CD4-positive, alpha-beta T cell (primary cell): ENCODE measurements around the gene NMBR. TPM values are rescaled to one million over a fixed set of nuclear protein-coding genes. Genes with fewer than 3 reads are reported as not detected.

Experiments used
- ATAC-seq: fragments of 200-7000 bp; cut with Tn5 transposase; one replicate; pipeline ENCODE4 v1.10.0; 2022; ENCODE audit warnings: mild to moderate bottlenecking; ENCODE audit not compliant: poor library complexity
- CTCF ChIA-PET: fragments of 350-600 bp; sonication (Branson Sonifier 250); formaldehyde crosslinking; loops from one replicate; lab custom pipeline; 2021; ENCODE audit warnings: antibody characterized with exemption, inconsistent platforms; lab: Charles Lee
- POLR2A ChIA-PET: fragments of 350-600 bp; sonication (Branson Sonifier 250); formaldehyde crosslinking; loops from one replicate; lab custom pipeline; 2021; ENCODE audit warnings: antibody characterized with exemption, inconsistent platforms; lab: Charles Lee
- DNase-seq, 14 experiments: peaks; one replicate each; pipeline ENCODE4 v3.0.0-alpha.2; 2013 to 2020; ENCODE audit warnings: mixed read lengths in 2 of 14
- H3K27ac ChIP-seq, 2 donors: one replicate each; pipeline versions ENCODE4 v1.5.1 to v1.7.0; 2013; ENCODE audit warnings: low read length in 2 of 2, low read depth in 1 of 2, mild to moderate bottlenecking in 1 of 2
- H3K27me3 ChIP-seq, 2 experiments: 1 replicate in 1 of 2; 2 replicates in 1 of 2; pipeline versions ENCODE4 v1.6.1 to v1.7.0; 2013; ENCODE audit warnings: low read length in 2 of 2, control low read depth in 1 of 2, mild to moderate bottlenecking in 1 of 2, moderate library complexity in 1 of 2; ENCODE audit not compliant: insufficient read depth in 2 of 2, control insufficient read depth in 1 of 2
- H3K36me3 ChIP-seq: one replicate; pipeline ENCODE4 v1.6.1; 2013; ENCODE audit warnings: low read length, control low read depth; ENCODE audit not compliant: insufficient read depth
- H3K4me1 ChIP-seq: one replicate; pipeline ENCODE4 v1.6.1; 2013; ENCODE audit warnings: low read length, control low read depth; ENCODE audit not compliant: insufficient read depth
- H3K4me3 ChIP-seq: one replicate; pipeline ENCODE4 v1.5.1; 2013; ENCODE audit warnings: mild to moderate bottlenecking, low read length, moderate library complexity
- H3K9me3 ChIP-seq, 2 experiments: 1 replicate in 1 of 2; 2 replicates in 1 of 2; pipeline versions ENCODE4 v1.6.1 to v1.7.0; 2013; ENCODE audit warnings: low read length in 2 of 2, mild to moderate bottlenecking in 2 of 2, control low read depth in 1 of 2, moderate library complexity in 1 of 2; ENCODE audit not compliant: control insufficient read depth in 1 of 2, insufficient read depth in 1 of 2
- H3K27ac Mint-ChIP-seq: one replicate; pipeline ENCODE4 v1.8.0; 2020; ENCODE audit warnings: mixed read lengths
- H3K27me3 Mint-ChIP-seq: one replicate; pipeline ENCODE4 v1.8.0; 2021; ENCODE audit warnings: mixed read lengths
- H3K36me3 Mint-ChIP-seq: one replicate; pipeline ENCODE4 v1.8.0; 2021; ENCODE audit warnings: low read depth, mixed read lengths
- H3K4me1 Mint-ChIP-seq: one replicate; pipeline ENCODE4 v1.8.0; 2021; ENCODE audit warnings: low read depth, mixed read lengths
- H3K4me3 Mint-ChIP-seq: one replicate; pipeline ENCODE4 v1.8.0; 2020; ENCODE audit warnings: mild to moderate bottlenecking, mixed read lengths
- H3K9me3 Mint-ChIP-seq: one replicate; pipeline ENCODE4 v1.8.0; 2020; ENCODE audit warnings: mixed read lengths
- CTCF ChIP-seq: fragments of 200-600 bp; IDR thresholded peaks from one replicate; pipeline ENCODE4 v1.8.0; 2022; ENCODE audit warnings: antibody characterized with exemption, mild to moderate bottlenecking
- intact Hi-C, 2 experiments: fragments of 100-400 bp; cut with DNase I in 1 of 2; cut with micrococcal nuclease in 1 of 2; formaldehyde crosslinking; loops; one replicate each; pipeline versions ENCODE4 v1.15.1 to v1.9.0; 2023 to 2025; cut with DNase I, micrococcal nuclease
- total RNA-seq, 174 experiments: library from RNA in 2 of 174; stranded (reverse) in 2 of 174; gene quantifications; one replicate each; pipeline ENCODE4 v1.2.3 and lab custom pipeline; 2021 to 2026

The NMBR gene
- total RNA-seq, 2 experiments from 2014 or later: not detected

GRCh38 chr6:142185641-142186040 lies 38.7 kb upstream of the NMBR start:
- Mint-ChIP-seq H3K27ac (no peak overlapping the region), H3K4me1 (peaks cover 23% of the 10 kb centered on the region), H3K36me3 (peaks cover 54% of the 10 kb centered on the region), H3K9me3 (no peaks in the 10 kb centered on the region), H3K4me3 (no peak overlapping the region), H3K27me3 (no peaks in the 10 kb centered on the region)
- ChIA-PET CTCF (interaction anchor here (1.0 to 1.5 kb wide), 3 partner anchors 8 to 1241 kb away, joined by 3 to 4 read pairs (median 3); no protein-coding TSS in a partner anchor), POLR2A (no interaction called here)
- intact Hi-C loops: no loop called here
- ATAC-seq: no peak
- H3K36me3 ChIP-seq: peaks cover 18% of the 10 kb centered on the region
- H3K27ac ChIP-seq: no peak overlapping the region
- no peak overlapping the region for H3K4me3 ChIP-seq
- no peaks in the 10 kb centered on the region for H3K9me3 ChIP-seq
- H3K4me1 ChIP-seq: no peaks in the 10 kb centered on the region
- no peaks in the 10 kb centered on the region for H3K27me3 ChIP-seq
- no peak for TF ChIP-seq CTCF
- no peak for DNase-seq

- Mint-ChIP-seq H3K9me3 (no peaks in the 10 kb centered on the region), H3K27me3 (no peaks in the 10 kb centered on the region), H3K36me3 (peaks cover 52% of the 10 kb centered on the region), H3K27ac (no peak overlapping the region), H3K4me1 (peaks cover 21% of the 10 kb centered on the region), H3K4me3 (no peak overlapping the region)
- ATAC-seq: no peak
- Histone ChIP-seq H3K27ac (no peak overlapping the region), H3K27me3 (no peaks in the 10 kb centered on the region), H3K9me3 (no peaks in the 10 kb centered on the region), H3K4me3 (no peak overlapping the region), H3K4me1 (no peaks in the 10 kb centered on the region), H3K36me3 (peaks cover 10% of the 10 kb centered on the region)
- ChIA-PET CTCF (no interaction called here), POLR2A (no interaction called here)
- TF ChIP-seq CTCF: no peak
- no peak for DNase-seq
- intact Hi-C loops: no loop called here
These were observed 37.4 kb upstream of the NMBR start for GRCh38 chr6:142184307-142184706.

GRCh38 chr6:142183351-142183750 lies 36.4 kb upstream of the NMBR start:
- Mint-ChIP-seq H3K27me3 (no peaks in the 10 kb centered on the region), H3K9me3 (no peaks in the 10 kb centered on the region), H3K4me3 (no peak overlapping the region), H3K4me1 (peaks cover 19% of the 10 kb centered on the region), H3K36me3 (peaks cover 58% of the 10 kb centered on the region), H3K27ac (no peak overlapping the region)
- H3K36me3 ChIP-seq: peaks cover 10% of the 10 kb centered on the region
- no peaks in the 10 kb centered on the region for H3K27me3 ChIP-seq
- DNase-seq (no peak), ATAC-seq (no peak)
- no peak overlapping the region for H3K4me3 ChIP-seq
- no peak overlapping the region for H3K27ac ChIP-seq
- no peaks in the 10 kb centered on the region for H3K4me1 ChIP-seq
- POLR2A ChIA-PET: interaction anchor here (1.0 kb wide), 1 partner anchor 37 kb away, joined by 5 read pairs; the partner anchor contains the start of genes NMBR and VTA1
- intact Hi-C loops: no loop called here
- CTCF ChIA-PET: interaction anchor here (1.2 kb wide), 1 partner anchor 24 kb away, joined by 3 read pairs; no protein-coding TSS in a partner anchor
- no peak for TF ChIP-seq CTCF
- H3K9me3 ChIP-seq: no peaks in the 10 kb centered on the region
